ENCODE results near the gene DLG5. TPM values are rescaled to one million over a fixed set of nuclear protein-coding genes. Genes with fewer than 3 reads are reported as not detected.

The DLG5 gene
- total and polyA plus RNA-seq, 2 experiments from 2014 or later, result 4.4 to 27.9 TPM

GRCh38 chr10:77969114-77969513 lies 42.6 kb upstream of the DLG5 start:
- no peaks in the 10 kb centered on the region for H3K9me2 ChIP-seq (ENCODE audit: insufficient read depth)
- H3K27ac ChIP-seq, result no peak overlapping the region
- DNase-seq, result no peak
- in situ Hi-C loops (cut with MboI), result no loop called here
- H3K79me2 ChIP-seq (ENCODE audit: insufficient read depth), result no peaks in the 10 kb centered on the region
- peaks cover 31% of the 10 kb centered on the region for H3F3A ChIP-seq (ENCODE audit: insufficient read depth)
- H2AFZ ChIP-seq, result no peak overlapping the region
- peaks cover 29% of the 10 kb centered on the region for H3K4me1 ChIP-seq (ENCODE audit: insufficient read depth)
- H3K4me2 ChIP-seq (ENCODE audit: unreplicated experiment), result no peak overlapping the region
- no peaks in the 10 kb centered on the region for H3K36me3 ChIP-seq (ENCODE audit: low read depth)
- 49 to 64% methylated on average over 4 of the region's 4 CpGs for WGBS, 2 experiments (ENCODE audit: low coverage in 1 of 2, low lambda C conversion rate in 2 of 2, missing lambda C conversion rate in 2 of 2)
- no peaks in the 10 kb centered on the region for H4K20me1 ChIP-seq (ENCODE audit: insufficient read depth)
- no peak overlapping the region for H3K4me3 ChIP-seq
- no peaks in the 10 kb centered on the region for H3K9me3 ChIP-seq (ENCODE audit: low read depth)
- no peak overlapping the region for H3K9ac ChIP-seq
- TF ChIP-seq EZH2 (IDR thresholded peaks at IDR 0.05; ENCODE audit: insufficient read depth, poor library complexity, severe bottlenecking) (no peak), EZH2phosphoT487 (IDR thresholded peaks at IDR 0.05; ENCODE audit: insufficient read depth, low read depth) (no peak)
- H3K27me3 ChIP-seq (replicated peaks; ENCODE audit: insufficient read depth), result no peaks in the 10 kb centered on the region

DNA sequence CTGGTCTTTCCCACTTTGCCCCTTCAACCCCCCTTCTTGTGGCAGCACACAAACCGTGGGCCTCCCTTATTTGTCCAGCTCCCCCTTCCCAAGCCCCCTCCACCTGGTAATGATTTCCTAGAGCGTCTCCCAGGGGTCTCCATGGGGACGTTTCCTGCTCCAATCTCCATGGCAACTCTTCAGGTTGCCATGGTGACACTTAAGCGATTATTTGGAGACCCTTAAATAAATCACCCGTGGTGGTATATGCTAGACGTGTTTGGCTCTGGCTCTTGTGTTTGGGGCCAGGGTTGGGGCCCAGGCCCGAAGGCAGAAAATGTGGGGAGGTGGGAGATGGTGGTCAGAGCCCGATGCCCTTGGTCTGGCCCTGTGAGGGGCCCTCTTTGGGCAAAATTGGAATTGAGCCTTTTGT lies 41.1 kb upstream of the DLG5 start:
- in situ Hi-C loops (cut with MboI), result no loop called here
- H3K4me3 ChIP-seq, result no peak overlapping the region
- H2AFZ ChIP-seq, result no peak overlapping the region
- H3K27ac ChIP-seq, result no peak overlapping the region
- peaks cover 25% of the 10 kb centered on the region for H3F3A ChIP-seq (ENCODE audit: insufficient read depth)
- DNase-seq, result no peak
- no peaks in the 10 kb centered on the region for H4K20me1 ChIP-seq (ENCODE audit: insufficient read depth)
- no peaks in the 10 kb centered on the region for H3K9me2 ChIP-seq (ENCODE audit: insufficient read depth)
- H3K9me3 ChIP-seq (ENCODE audit: low read depth), result no peaks in the 10 kb centered on the region
- no peaks in the 10 kb centered on the region for H3K79me2 ChIP-seq (ENCODE audit: insufficient read depth)
- no peak overlapping the region for H3K9ac ChIP-seq
- WGBS, 2 experiments (ENCODE audit: low coverage in 1 of 2, low lambda C conversion rate in 2 of 2, missing lambda C conversion rate in 2 of 2), result 50 to 51% methylated on average over 8 of the region's 8 CpGs
- no peaks in the 10 kb centered on the region for H3K36me3 ChIP-seq (ENCODE audit: low read depth)
- TF ChIP-seq EZH2 (IDR thresholded peaks at IDR 0.05; ENCODE audit: insufficient read depth, poor library complexity, severe bottlenecking), result no peak
- no peak for TF ChIP-seq EZH2phosphoT487 (IDR thresholded peaks at IDR 0.05; ENCODE audit: insufficient read depth, low read depth)
- no peak overlapping the region for H3K4me2 ChIP-seq (ENCODE audit: unreplicated experiment)
- no peaks in the 10 kb centered on the region for H3K27me3 ChIP-seq (replicated peaks; ENCODE audit: insufficient read depth)
- H3K4me1 ChIP-seq (ENCODE audit: insufficient read depth), result peaks cover 29% of the 10 kb centered on the region

- in situ Hi-C loops (cut with MboI), result no loop called here
- WGBS, 2 experiments (ENCODE audit: low coverage in 1 of 2, low lambda C conversion rate in 2 of 2, missing lambda C conversion rate in 2 of 2), result 1 to 2% methylated on average over 5 of the region's 5 CpGs
- H2AFZ ChIP-seq, result no peak overlapping the region
These were observed 38.7 kb upstream of the DLG5 start for GRCh38 chr10:77965294-77965693.

GRCh38 chr10:77964811-77965210 lies 38.3 kb upstream of the DLG5 start:
- Histone ChIP-seq H3K27me3 (replicated peaks; ENCODE audit: insufficient read depth) (no peaks in the 10 kb centered on the region), H3K9ac (no peak overlapping the region; the same call in 1 of the 2 replicates), H2AFZ (no peak overlapping the region), H3K9me3 (ENCODE audit: low read depth) (no peaks in the 10 kb centered on the region), H3F3A (ENCODE audit: insufficient read depth) (peaks cover 6% of the 10 kb centered on the region), H3K9me2 (ENCODE audit: insufficient read depth) (no peaks in the 10 kb centered on the region), H3K4me3 (0 out of 2 replicates have a peak overlapping the region, but pooled peaks have one; percentile 4), H3K79me2 (ENCODE audit: insufficient read depth) (no peaks in the 10 kb centered on the region), H3K4me1 (ENCODE audit: insufficient read depth) (peaks cover 13% of the 10 kb centered on the region), H3K27ac (peak overlapping the region; percentile 68), H4K20me1 (ENCODE audit: insufficient read depth) (no peaks in the 10 kb centered on the region), H3K36me3 (ENCODE audit: low read depth) (no peaks in the 10 kb centered on the region), H3K4me2 (ENCODE audit: unreplicated experiment) (peak overlapping the region; percentile 50)
- peak; percentile 49 for DNase-seq
- WGBS, 2 experiments (ENCODE audit: low coverage in 1 of 2, low lambda C conversion rate in 2 of 2, missing lambda C conversion rate in 2 of 2), result 39 to 44% methylated on average over 1 of the region's 1 CpG
- no peak for TF ChIP-seq EZH2 (IDR thresholded peaks at IDR 0.05; ENCODE audit: insufficient read depth, poor library complexity, severe bottlenecking)
- TF ChIP-seq EZH2phosphoT487 (IDR thresholded peaks at IDR 0.05; ENCODE audit: insufficient read depth, low read depth), result no peak
- in situ Hi-C loops (cut with MboI), result no loop called here

More at GRCh38 chr10:77965294-77965693, 38.7 kb upstream of the DLG5 start:
- H4K20me1 ChIP-seq (ENCODE audit: insufficient read depth), result no peaks in the 10 kb centered on the region
- H3K4me3 ChIP-seq, result 0 out of 2 replicates have a peak overlapping the region, but pooled peaks have one; percentile 4
- H3K9me3 ChIP-seq (ENCODE audit: low read depth), result no peaks in the 10 kb centered on the region
- peak overlapping the region; percentile 68 for H3K27ac ChIP-seq
- H3K27me3 ChIP-seq (replicated peaks; ENCODE audit: insufficient read depth), result no peaks in the 10 kb centered on the region
- no peaks in the 10 kb centered on the region for H3K79me2 ChIP-seq (ENCODE audit: insufficient read depth)
- H3K4me2 ChIP-seq (ENCODE audit: unreplicated experiment), result peak overlapping the region; percentile 50
- no peaks in the 10 kb centered on the region for H3K9me2 ChIP-seq (ENCODE audit: insufficient read depth)
- TF ChIP-seq EZH2 (IDR thresholded peaks at IDR 0.05; ENCODE audit: insufficient read depth, poor library complexity, severe bottlenecking) (no peak), EZH2phosphoT487 (IDR thresholded peaks at IDR 0.05; ENCODE audit: insufficient read depth, low read depth) (no peak)
- H3K36me3 ChIP-seq (ENCODE audit: low read depth), result no peaks in the 10 kb centered on the region
- DNase-seq, result peak; percentile 95
- peak overlapping the region; percentile 28 for H3K9ac ChIP-seq
- peaks cover 13% of the 10 kb centered on the region for H3K4me1 ChIP-seq (ENCODE audit: insufficient read depth)
- H3F3A ChIP-seq (ENCODE audit: insufficient read depth), result peaks cover 6% of the 10 kb centered on the region

GRCh38 chr10:77963901-77964300 lies 37.3 kb upstream of the DLG5 start:
- no peak overlapping the region for H3K4me2 ChIP-seq (ENCODE audit: unreplicated experiment)
- H3K9me3 ChIP-seq (ENCODE audit: low read depth), result no peaks in the 10 kb centered on the region
- 95% methylated on average over 7 of the region's 7 CpGs for WGBS, 2 experiments (ENCODE audit: low coverage in 1 of 2, low lambda C conversion rate in 2 of 2, missing lambda C conversion rate in 2 of 2)
- no peak overlapping the region for H2AFZ ChIP-seq
- no peak overlapping the region for H3K27ac ChIP-seq
- peaks cover 6% of the 10 kb centered on the region for H3F3A ChIP-seq (ENCODE audit: insufficient read depth)
- no peak overlapping the region for H3K4me3 ChIP-seq
- TF ChIP-seq EZH2 (IDR thresholded peaks at IDR 0.05; ENCODE audit: insufficient read depth, poor library complexity, severe bottlenecking) (no peak), EZH2phosphoT487 (IDR thresholded peaks at IDR 0.05; ENCODE audit: insufficient read depth, low read depth) (no peak)
- no peaks in the 10 kb centered on the region for H3K79me2 ChIP-seq (ENCODE audit: insufficient read depth)
- DNase-seq, result no peak
- peaks cover 13% of the 10 kb centered on the region for H3K4me1 ChIP-seq (ENCODE audit: insufficient read depth)
- no peaks in the 10 kb centered on the region for H3K27me3 ChIP-seq (replicated peaks; ENCODE audit: insufficient read depth)
- H4K20me1 ChIP-seq (ENCODE audit: insufficient read depth), result no peaks in the 10 kb centered on the region
- in situ Hi-C loops (cut with MboI), result no loop called here
- no peaks in the 10 kb centered on the region for H3K9me2 ChIP-seq (ENCODE audit: insufficient read depth)
- H3K9ac ChIP-seq, result no peak overlapping the region
- no peaks in the 10 kb centered on the region for H3K36me3 ChIP-seq (ENCODE audit: low read depth)
